RWPE1 (cell line): ENCODE data around the gene IRGQ.

ENCODE experiments used
- CTCF ChIA-PET: fragments of 350-600 bp; sonication (Branson Sonifier 250); formaldehyde crosslinking; extraction: SDS; loops from one replicate; lab custom pipeline; 2021; lab: Yijun Ruan, JAX
- POLR2A ChIA-PET: fragments of 400-600 bp; formaldehyde crosslinking; extraction: SDS; loops from one replicate; lab custom pipeline; 2020; ENCODE audit warnings: antibody characterized with exemption; ENCODE audit not compliant: low non-redundant PET; lab: Yijun Ruan, JAX
- DNase-seq: peaks from one replicate; pipeline ENCODE4 v3.0.0; 2012; ENCODE audit warnings: low spot score
- H3K27ac ChIP-seq: fragments of 450-650 bp; 2 replicates; pipeline ENCODE4 v1.5.1; 2017
- TF ChIP-seq, protein P1 (sequence below): fragments of 450-650 bp; conservative IDR thresholded peaks from 2 replicates; pipeline ENCODE4 v1.5.1; 2017; ENCODE audit warnings: low read depth, mild to moderate bottlenecking

IRGQ gene

DNA sequence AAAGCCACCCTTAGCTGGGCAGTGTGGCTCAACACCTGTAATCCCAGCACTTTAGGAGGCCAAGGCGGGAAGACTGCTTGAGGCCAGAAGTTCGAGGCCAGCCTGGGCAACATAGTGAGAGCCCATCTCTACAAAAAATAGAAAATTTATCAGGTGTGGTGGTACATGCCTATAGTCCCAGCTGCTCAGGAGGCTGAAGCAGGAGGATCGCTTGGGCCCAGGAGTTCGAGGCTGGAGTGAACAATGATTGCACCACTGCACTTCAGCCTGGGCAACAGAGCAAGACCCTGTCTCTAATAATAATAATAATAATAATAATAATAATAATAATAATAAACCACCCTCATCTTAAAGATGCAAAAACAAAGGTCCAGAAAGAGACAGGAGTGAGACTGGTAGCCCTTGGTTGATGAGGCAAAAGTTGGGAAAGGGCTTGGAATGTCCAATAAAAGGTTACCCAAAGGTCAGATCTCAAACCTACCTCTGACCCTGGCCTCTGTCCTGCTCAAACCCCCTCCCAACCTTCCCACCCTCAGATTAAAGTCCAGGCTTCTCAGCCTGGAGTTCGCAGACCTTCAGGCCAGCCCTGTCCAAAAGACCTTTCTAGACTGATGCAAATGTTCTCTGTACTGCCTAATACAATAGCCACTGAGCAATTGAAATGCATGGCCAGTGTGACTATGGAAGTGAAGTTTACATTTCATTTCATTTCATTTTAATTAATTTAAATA is 53.8 kb downstream of the IRGQ start:
- no peak overlapping the region for H3K27ac ChIP-seq
- CTCF ChIA-PET: interaction anchor here (0.6 to 1.9 kb wide), 3 partner anchors 13 to 62 kb away, joined by 3 to 5 read pairs (median 3); no protein-coding TSS in a partner anchor
- POLR2A ChIA-PET: no interaction called here
- DNase-seq: no peak
- TF ChIP-seq, protein P1, sequence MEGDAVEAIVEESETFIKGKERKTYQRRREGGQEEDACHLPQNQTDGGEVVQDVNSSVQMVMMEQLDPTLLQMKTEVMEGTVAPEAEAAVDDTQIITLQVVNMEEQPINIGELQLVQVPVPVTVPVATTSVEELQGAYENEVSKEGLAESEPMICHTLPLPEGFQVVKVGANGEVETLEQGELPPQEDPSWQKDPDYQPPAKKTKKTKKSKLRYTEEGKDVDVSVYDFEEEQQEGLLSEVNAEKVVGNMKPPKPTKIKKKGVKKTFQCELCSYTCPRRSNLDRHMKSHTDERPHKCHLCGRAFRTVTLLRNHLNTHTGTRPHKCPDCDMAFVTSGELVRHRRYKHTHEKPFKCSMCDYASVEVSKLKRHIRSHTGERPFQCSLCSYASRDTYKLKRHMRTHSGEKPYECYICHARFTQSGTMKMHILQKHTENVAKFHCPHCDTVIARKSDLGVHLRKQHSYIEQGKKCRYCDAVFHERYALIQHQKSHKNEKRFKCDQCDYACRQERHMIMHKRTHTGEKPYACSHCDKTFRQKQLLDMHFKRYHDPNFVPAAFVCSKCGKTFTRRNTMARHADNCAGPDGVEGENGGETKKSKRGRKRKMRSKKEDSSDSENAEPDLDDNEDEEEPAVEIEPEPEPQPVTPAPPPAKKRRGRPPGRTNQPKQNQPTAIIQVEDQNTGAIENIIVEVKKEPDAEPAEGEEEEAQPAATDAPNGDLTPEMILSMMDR: no peak

DNA sequence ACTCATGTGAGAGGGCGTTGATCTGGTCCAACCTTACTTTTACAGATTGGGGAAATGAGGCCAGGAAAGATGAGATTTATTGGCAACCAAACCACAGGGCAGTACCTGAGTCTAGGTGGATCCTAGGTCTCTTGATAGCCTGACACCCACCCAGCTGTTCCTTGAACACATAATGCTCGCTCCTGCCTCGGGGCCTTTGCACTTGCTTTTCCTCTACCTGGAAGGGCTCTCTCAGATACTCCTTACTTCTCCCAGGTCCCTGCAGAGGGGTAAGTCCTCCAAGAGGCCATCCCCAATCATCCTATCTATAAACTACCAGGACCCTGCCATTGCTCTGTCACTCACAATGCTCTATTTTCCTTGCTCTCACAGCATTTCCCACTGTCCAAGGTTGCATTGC is 55.6 kb downstream of the IRGQ start:
- CTCF ChIA-PET: no interaction called here

DNA sequence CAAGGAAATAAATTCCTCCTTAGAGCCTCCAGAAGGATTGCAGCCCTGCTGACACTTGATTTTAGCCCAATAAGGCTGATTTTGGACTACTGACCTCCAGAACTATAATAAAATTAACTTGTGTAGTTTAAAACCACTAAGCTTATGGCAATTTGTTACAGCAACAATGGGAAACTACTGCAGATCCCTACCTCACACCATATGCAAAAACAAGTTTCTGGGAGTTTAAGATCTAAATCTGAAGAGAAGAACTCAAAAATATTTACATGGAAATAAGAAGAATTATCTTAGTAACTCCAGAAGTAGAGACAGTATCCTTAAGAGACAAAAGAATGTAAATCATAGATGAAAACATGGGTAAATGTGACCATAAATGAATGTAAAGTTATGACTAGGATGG is 57.0 kb downstream of the IRGQ start:
- H3K27ac ChIP-seq: no peak overlapping the region
- DNase-seq: no peak
- ChIA-PET CTCF (interaction anchor here (0.7 kb wide), 1 partner anchor 16 kb away, joined by 3 read pairs; no protein-coding TSS in a partner anchor), POLR2A (no interaction called here)
- TF ChIP-seq, protein P1: no peak

More for the DNA sequence above, 55.6 kb downstream of the IRGQ start:
- DNase-seq: no peak
- no peak overlapping the region for H3K27ac ChIP-seq
- TF ChIP-seq, protein P1: no peak
- POLR2A ChIA-PET: no interaction called here

DNA sequence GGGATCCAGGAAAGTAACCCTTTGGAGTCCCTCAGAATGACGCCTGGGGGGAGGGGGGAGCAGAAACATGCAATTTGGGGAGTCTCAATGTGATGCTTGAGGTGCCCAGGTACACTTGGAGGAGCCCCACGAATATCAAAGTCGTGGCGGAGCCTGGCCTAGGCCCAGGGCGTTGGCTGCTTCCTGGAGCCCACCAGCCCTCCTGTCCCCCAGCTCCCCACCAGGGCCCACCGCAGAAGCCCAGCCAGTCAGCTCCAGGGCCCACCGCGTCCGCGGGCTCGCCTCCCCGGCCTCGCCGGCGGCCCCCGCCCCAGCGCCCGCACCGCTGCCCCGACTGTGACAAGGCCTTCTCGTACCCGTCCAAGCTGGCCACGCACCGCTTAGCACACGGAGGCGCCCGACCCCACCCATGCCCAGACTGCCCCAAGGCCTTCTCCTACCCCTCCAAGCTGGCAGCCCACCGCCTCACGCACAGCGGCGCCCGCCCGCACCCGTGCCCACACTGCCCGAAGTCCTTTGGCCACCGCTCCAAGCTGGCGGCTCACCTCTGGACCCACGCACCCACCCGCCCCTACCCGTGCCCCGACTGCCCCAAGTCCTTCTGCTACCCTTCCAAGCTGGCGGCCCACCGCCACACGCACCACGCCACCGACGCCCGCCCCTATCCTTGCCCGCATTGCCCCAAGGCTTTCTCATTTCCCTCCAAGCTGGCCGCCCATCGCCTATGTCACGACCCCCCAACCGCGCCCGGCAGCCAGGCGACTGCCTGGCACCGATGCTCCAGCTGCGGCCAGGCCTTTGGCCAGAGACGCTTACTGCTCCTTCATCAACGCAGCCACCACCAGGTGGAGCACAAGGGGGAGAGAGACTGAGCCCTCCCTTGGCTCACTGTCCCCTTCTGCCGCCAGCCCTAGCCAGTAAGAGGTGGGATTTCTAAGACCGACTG is 60.8 kb downstream of the IRGQ start:
- ChIA-PET CTCF (interaction anchor here (0.7 to 0.8 kb wide), 2 partner anchors 20 to 183 kb away, joined by 3 to 5 read pairs; no protein-coding TSS in a partner anchor), POLR2A (no interaction called here)
- DNase-seq: no peak
- H3K27ac ChIP-seq: peak overlapping the region; percentile 98
- TF ChIP-seq, protein P1: no peak
